NCI-H2081 (cell line): ENCODE data around the gene CEMIP2.

Source experiments
- DNase-seq, 2 experiments: peaks; one replicate each; lab custom pipeline; 2025; lab: John Stamatoyannopoulos, UW

Gene CEMIP2

GRCh38 chr9:71774920-71775319 lies 6.6 kb upstream of the CEMIP2 start:
- DNase-seq: no peak

- no peak for DNase-seq
Observed at GRCh38 chr9:71772726-71773125, 4.4 kb upstream of the CEMIP2 start.

- no peak for DNase-seq
Observed at GRCh38 chr9:71770170-71770569, 1.9 kb upstream of the CEMIP2 start.

GRCh38 chr9:71769175-71770161 lies 1.2 kb upstream of the CEMIP2 start:
- DNase-seq: peak; percentile 64 to 78

GRCh38 chr9:71767776-71768321 lies 464 bp downstream of the CEMIP2 start:
- DNase-seq: no peak

GRCh38 chr9:71767163-71767775 lies 1.0 kb downstream of the CEMIP2 start:
- no peak for DNase-seq

GRCh38 chr9:71766663-71767062 lies 1.6 kb downstream of the CEMIP2 start:
- DNase-seq: no peak

GRCh38 chr9:71765693-71766092 lies 2.6 kb downstream of the CEMIP2 start:
- no peak for DNase-seq

GRCh38 chr9:71764891-71765290 lies 3.4 kb downstream of the CEMIP2 start:
- no peak for DNase-seq

- DNase-seq: no peak
Observed at GRCh38 chr9:71764463-71764862, 3.9 kb downstream of the CEMIP2 start.

- no peak for DNase-seq
Observed at GRCh38 chr9:71763832-71764231, 4.5 kb downstream of the CEMIP2 start.

- DNase-seq: no peak
Observed at GRCh38 chr9:71762900-71763653, 5.2 kb downstream of the CEMIP2 start.

- no peak for DNase-seq
Observed at GRCh38 chr9:71761938-71762353, 6.4 kb downstream of the CEMIP2 start.

GRCh38 chr9:71760901-71761300 lies 7.4 kb downstream of the CEMIP2 start:
- DNase-seq: no peak

- DNase-seq: peak; percentile 15 to 66
Observed at GRCh38 chr9:71758785-71759184, 9.5 kb downstream of the CEMIP2 start.

GRCh38 chr9:71758277-71758676 lies 10.0 kb downstream of the CEMIP2 start:
- no peak for DNase-seq

GRCh38 chr9:71756753-71757152 lies 11.6 kb downstream of the CEMIP2 start:
- no peak for DNase-seq

GRCh38 chr9:71755869-71756268 lies 12.4 kb downstream of the CEMIP2 start:
- DNase-seq: no peak

- no peak for DNase-seq
Observed at GRCh38 chr9:71755230-71755629, 13.1 kb downstream of the CEMIP2 start.

- DNase-seq: no peak
Observed at GRCh38 chr9:71754151-71754550, 14.2 kb downstream of the CEMIP2 start.

- no peak for DNase-seq
Observed at GRCh38 chr9:71752928-71753327, 15.4 kb downstream of the CEMIP2 start.

GRCh38 chr9:71752352-71752751 lies 16.0 kb downstream of the CEMIP2 start:
- DNase-seq: no peak
